Muscle of leg (tissue), 11 donors: ENCODE data around the gene CST4. TPM values are rescaled to one million over a fixed set of nuclear protein-coding genes. Genes with fewer than 3 reads are reported as not detected.
"Not testable (repeated sequence)": the region's sequence is repeated elsewhere in the genome, so short reads cannot be mapped to it uniquely, and the experiment has no call there.

Experiments
- DNase-seq: peaks from one replicate; pipeline ENCODE4 v3.0.0; 2013
- H3K27ac ChIP-seq: one replicate; pipeline ENCODE4 v1.5.1; 2013; ENCODE audit warnings: mild to moderate bottlenecking, low read length, control low read depth
- H3K27me3 ChIP-seq: one replicate; pipeline ENCODE4 v1.6.1; 2013; ENCODE audit warnings: low read length; ENCODE audit not compliant: control insufficient read depth, insufficient read depth
- H3K36me3 ChIP-seq: one replicate; pipeline ENCODE4 v1.6.1; 2013; ENCODE audit warnings: low read length; ENCODE audit not compliant: control insufficient read depth, insufficient read depth
- H3K4me1 ChIP-seq: one replicate; pipeline ENCODE4 v1.6.1; 2013; ENCODE audit warnings: low read length; ENCODE audit not compliant: control insufficient read depth, insufficient read depth
- H3K4me3 ChIP-seq: one replicate; pipeline ENCODE4 v1.5.1; 2013; ENCODE audit warnings: low read length, control low read depth
- H3K9me3 ChIP-seq: replicated peaks from 2 replicates; pipeline ENCODE4 v1.6.1; 2013; ENCODE audit warnings: low read depth, low read length; ENCODE audit not compliant: control insufficient read depth
- WGBS: methylation state at CpG from one replicate; pipeline ENCODE4 v1.1.5; 2013; ENCODE audit warnings: missing lambda C conversion rate; ENCODE audit not compliant: insufficient coverage; 5-methylcytosine and 5-hydroxymethylcytosine counted together
- polyA plus RNA-seq, 8 donors: library from polyadenylated mRNA; unstranded; fragments of 120-200 nt; gene quantifications; one replicate each; pipeline versions ENCODE4 v1.2.1 to v1.2.3, GENCODE V29; 2013; ENCODE audit warnings: inconsistent platforms in 1 of 8, low replicate concordance in 1 of 8; ENCODE audit not compliant: insufficient read length in 8 of 8, insufficient read depth in 1 of 8
- total RNA-seq: library from RNA; stranded (reverse); fragments of 120-200 nt; gene quantifications from one replicate; pipeline ENCODE4 v1.2.4, GENCODE V29; 2013

CST4 gene
- total and polyA plus RNA-seq, 9 donors: not detected

GRCh38 chr20:23664046-23664445 lies 24.8 kb downstream of the CST4 start:
- H3K27me3 ChIP-seq, DNase-seq, H3K4me1 ChIP-seq, H3K4me3 ChIP-seq, H3K36me3 ChIP-seq, H3K27ac ChIP-seq, H3K9me3 ChIP-seq: not testable (repeated sequence)
- 80% methylated on average over 3 of the region's 4 CpGs for WGBS

- no peak for DNase-seq
- Histone ChIP-seq H3K27ac (no peak overlapping the region), H3K9me3 (no peaks in the 10 kb centered on the region), H3K36me3 (no peaks in the 10 kb centered on the region), H3K27me3 (no peaks in the 10 kb centered on the region), H3K4me3 (no peak overlapping the region), H3K4me1 (peaks cover 9% of the 10 kb centered on the region)
- 72% methylated on average over 3 of the region's 6 CpGs for WGBS
Observed at GRCh38 chr20:23663180-23663579, 25.7 kb downstream of the CST4 start.

GRCh38 chr20:23662276-23662870 lies 26.5 kb downstream of the CST4 start:
- Histone ChIP-seq H3K36me3 (no peaks in the 10 kb centered on the region), H3K4me3 (no peak overlapping the region), H3K9me3 (no peaks in the 10 kb centered on the region), H3K27ac (no peak overlapping the region), H3K27me3 (no peaks in the 10 kb centered on the region), H3K4me1 (peaks cover 9% of the 10 kb centered on the region)
- WGBS: 91% methylated on average over 7 of the region's 9 CpGs
- DNase-seq: no peak

DNA sequence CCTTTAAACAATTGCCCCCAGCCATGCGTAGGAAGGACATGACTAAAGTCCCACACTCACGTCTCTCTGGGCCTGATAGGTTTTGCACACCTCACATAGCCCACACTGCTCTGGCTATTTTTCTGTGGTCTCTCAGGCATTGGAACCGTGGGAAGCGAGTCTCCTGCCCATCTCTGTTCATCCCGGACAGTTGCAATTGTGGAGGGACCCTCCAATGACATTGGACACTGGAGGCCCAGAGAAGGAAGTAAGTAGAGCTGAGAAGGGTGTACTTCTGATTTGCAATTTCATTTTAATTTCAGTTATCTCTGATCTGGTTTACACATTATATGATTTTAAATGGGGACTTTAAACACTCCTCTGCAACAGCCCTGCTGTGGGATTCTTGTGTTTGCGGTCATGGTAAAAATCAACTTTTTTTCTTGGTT lies 27.8 kb downstream of the CST4 start:
- Histone ChIP-seq H3K9me3 (no peaks in the 10 kb centered on the region), H3K4me3 (no peak overlapping the region), H3K27me3 (no peaks in the 10 kb centered on the region), H3K4me1 (peaks cover 10% of the 10 kb centered on the region), H3K36me3 (no peaks in the 10 kb centered on the region), H3K27ac (no peak overlapping the region)
- WGBS: 67% methylated on average over 1 of the region's 6 CpGs
- no peak for DNase-seq

DNA sequence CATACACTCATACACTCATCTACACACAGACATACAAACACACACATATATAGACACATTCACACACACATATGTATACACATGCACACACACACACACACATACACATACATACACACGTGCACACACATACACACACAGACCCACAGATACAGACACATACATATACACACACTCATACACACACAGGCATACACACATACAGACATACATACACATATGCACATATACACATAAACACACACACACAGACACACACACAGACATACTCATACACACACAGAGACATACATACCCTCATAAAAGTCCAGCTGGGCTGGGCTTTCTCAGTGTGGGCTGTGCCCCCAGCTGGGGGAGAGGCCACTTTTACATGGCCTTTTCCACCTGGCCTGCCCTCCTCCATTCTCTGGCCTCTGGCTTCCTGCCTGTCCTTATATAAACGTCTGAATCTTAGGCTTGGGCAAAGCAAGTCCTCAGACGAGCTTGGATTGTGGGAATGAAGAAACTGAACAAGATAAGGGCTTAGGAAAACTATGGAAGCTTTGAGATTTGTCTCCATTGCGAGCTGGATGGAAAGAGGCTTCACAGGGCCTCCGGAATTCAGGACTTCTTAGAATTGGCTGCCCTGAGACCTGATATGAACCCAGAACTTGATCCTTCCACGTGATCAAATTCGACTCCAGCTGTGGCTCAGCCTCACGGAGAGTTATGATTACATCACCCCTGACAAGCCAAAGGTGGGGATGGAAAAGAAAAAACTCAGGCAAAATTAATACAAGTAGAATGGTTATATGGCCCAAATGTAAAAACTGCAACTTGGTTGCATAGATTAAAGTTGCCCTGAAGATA lies 28.6 kb downstream of the CST4 start:
- Histone ChIP-seq H3K9me3 (no peaks in the 10 kb centered on the region), H3K27me3 (no peaks in the 10 kb centered on the region), H3K4me3 (no peak overlapping the region), H3K27ac (no peak overlapping the region), H3K4me1 (peaks cover 17% of the 10 kb centered on the region), H3K36me3 (no peaks in the 10 kb centered on the region)
- peak; percentile 85 for DNase-seq
- 36% methylated on average over 3 of the region's 8 CpGs for WGBS

DNA sequence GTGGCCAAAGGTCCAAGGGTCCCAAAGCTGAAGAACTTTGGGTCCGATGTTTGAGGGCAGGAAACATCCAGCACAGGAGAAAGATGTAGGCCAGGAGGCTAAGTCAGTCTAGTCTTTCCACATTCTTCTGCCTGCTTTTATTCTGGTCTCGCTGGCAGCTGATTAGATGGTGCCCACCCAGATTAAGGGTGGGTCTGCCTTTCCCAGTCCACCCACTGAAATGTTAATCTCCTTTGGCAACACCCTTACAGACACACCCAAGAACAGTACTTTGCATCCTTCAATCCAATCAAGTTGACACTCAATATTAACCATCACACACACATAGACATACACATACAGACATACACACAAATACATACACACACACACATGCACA lies 29.2 kb downstream of the CST4 start:
- DNase-seq, H3K9me3 ChIP-seq, H3K27me3 ChIP-seq, H3K36me3 ChIP-seq, H3K27ac ChIP-seq, H3K4me3 ChIP-seq: not testable (repeated sequence)
- peaks cover 20% of the 10 kb centered on the region for H3K4me1 ChIP-seq
- 91% methylated on average over 1 of the region's 2 CpGs for WGBS

GRCh38 chr20:23658989-23659609 lies 29.7 kb downstream of the CST4 start:
- no peak overlapping the region for H3K27ac ChIP-seq

GRCh38 chr20:23658336-23658735 lies 30.5 kb downstream of the CST4 start:
- peaks cover 2% of the 10 kb centered on the region for H3K27me3 ChIP-seq
- no CpG with 5 or more reads among the region's 2 CpGs for WGBS
- no peaks in the 10 kb centered on the region for H3K36me3 ChIP-seq
- H3K4me3 ChIP-seq: no peak overlapping the region
- H3K27ac ChIP-seq: no peak overlapping the region
- no peaks in the 10 kb centered on the region for H3K9me3 ChIP-seq
- peaks cover 32% of the 10 kb centered on the region for H3K4me1 ChIP-seq
- no peak for DNase-seq

More at GRCh38 chr20:23658989-23659609, 29.7 kb downstream of the CST4 start:
- H3K36me3 ChIP-seq: no peaks in the 10 kb centered on the region
- DNase-seq: no peak
- WGBS: 79% methylated on average over 4 of the region's 8 CpGs
- no peaks in the 10 kb centered on the region for H3K9me3 ChIP-seq
- no peak overlapping the region for H3K4me3 ChIP-seq
- peaks cover 24% of the 10 kb centered on the region for H3K4me1 ChIP-seq
- H3K27me3 ChIP-seq: no peaks in the 10 kb centered on the region

DNA sequence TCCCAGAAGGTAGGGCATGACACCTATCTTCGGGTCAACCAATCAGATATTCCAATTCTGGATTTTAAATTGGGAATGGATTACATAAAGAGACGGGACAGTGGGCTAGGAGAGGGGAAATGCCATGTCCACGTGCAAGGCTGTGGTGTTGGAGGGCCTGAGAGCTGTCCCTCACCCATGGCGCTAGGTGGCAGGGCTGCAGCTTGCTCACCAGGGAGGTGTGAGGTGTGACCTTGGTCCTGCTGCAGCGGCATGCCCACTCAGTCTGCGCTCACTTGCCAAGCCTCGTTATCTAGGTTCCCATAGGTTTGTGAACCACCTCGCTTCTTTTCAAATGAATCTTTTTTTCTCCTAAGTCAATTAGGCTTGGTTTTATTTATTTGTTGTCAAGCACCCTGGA lies 31.6 kb downstream of the CST4 start:
- H3K36me3 ChIP-seq: no peaks in the 10 kb centered on the region
- no peak overlapping the region for H3K4me3 ChIP-seq
- no peak for DNase-seq
- H3K9me3 ChIP-seq: no peaks in the 10 kb centered on the region
- peaks cover 33% of the 10 kb centered on the region for H3K4me1 ChIP-seq
- 60% methylated on average over 4 of the region's 8 CpGs for WGBS
- H3K27ac ChIP-seq: no peak overlapping the region
- H3K27me3 ChIP-seq: peaks cover 2% of the 10 kb centered on the region

DNA sequence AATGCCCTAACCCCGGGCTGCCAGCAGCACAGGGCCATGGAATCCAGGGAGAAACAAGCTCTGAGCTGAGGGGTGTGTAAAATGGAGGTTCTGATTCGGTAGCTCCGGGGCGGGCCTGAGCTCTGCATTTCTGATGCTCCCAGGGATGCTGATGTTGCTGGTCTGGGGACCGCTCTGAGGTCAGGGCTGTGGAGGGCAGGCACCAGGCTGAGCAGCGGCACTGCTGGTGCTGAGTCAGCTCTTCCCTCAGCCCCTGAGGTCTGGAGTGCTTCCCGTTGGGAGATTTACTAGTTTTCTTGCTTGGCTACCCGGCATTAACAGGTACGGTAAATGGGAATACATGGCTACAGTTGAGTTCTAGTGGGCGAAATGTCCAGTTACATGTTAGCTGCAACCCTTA lies 32.5 kb downstream of the CST4 start:
- no peaks in the 10 kb centered on the region for H3K9me3 ChIP-seq
- H3K4me3 ChIP-seq: no peak overlapping the region
- H3K27me3 ChIP-seq: peaks cover 2% of the 10 kb centered on the region
- peak; percentile 32 for DNase-seq
- no peak overlapping the region for H3K27ac ChIP-seq
- 55% methylated on average over 7 of the region's 10 CpGs for whole genome bisulfite sequencing
- peaks cover 33% of the 10 kb centered on the region for H3K4me1 ChIP-seq
- no peaks in the 10 kb centered on the region for H3K36me3 ChIP-seq
